ENCODE measurements around the gene FAM184A. TPM values are rescaled to one million over a fixed set of nuclear protein-coding genes. Genes with fewer than 3 reads are reported as not detected.

Gene FAM184A
- total and polyA plus RNA-seq, 2 of the 8 experiments (the other 6 are each of a cell fraction or from before 2014, with no cell fraction given), result 6.3 to 11.3 TPM

GRCh38 chr6:118914598-118914997, 163.9 kb downstream of the FAM184A start:
- no peak overlapping the region for H3K9ac ChIP-seq (replicated peaks in 1 of 4; ENCODE audit: extremely low read depth in 1 of 4, low read depth in 3 of 4, low read length in 3 of 4)
- H3K79me1 ChIP-seq (ENCODE audit: low read depth, low read length), result no peaks in the 10 kb centered on the region
- no peaks in the 10 kb centered on the region for H3K27me3 ChIP-seq (replicated peaks in 1 of 4; ENCODE audit: control insufficient read depth in 3 of 4, extremely low read depth in 1 of 4, insufficient read depth in 3 of 4, low read length in 3 of 4)
- DNase-seq (ENCODE audit: low read depth in 1 of 2, low spot score in 2 of 2), result no peak
- H3K4me2 ChIP-seq (ENCODE audit: insufficient read depth in 1 of 2, low read depth in 2 of 2, low read length in 2 of 2), result no peak overlapping the region
- H3K23me2 ChIP-seq (ENCODE audit: low read depth, low read length), result no peaks in the 10 kb centered on the region
- H2BK20ac ChIP-seq (ENCODE audit: low read length), result no peak overlapping the region
- no peak overlapping the region for H2AFZ ChIP-seq (ENCODE audit: low read length)
- no peak overlapping the region for H2AK5ac ChIP-seq (ENCODE audit: low read depth, low read length)
- no peaks in the 10 kb centered on the region for H3K4me1 ChIP-seq (replicated peaks in 1 of 4; ENCODE audit: control insufficient read depth in 3 of 4, insufficient read depth in 4 of 4, low read length in 3 of 4)
- H4K5ac ChIP-seq (ENCODE audit: insufficient read length, low read depth, low read length), result no peak overlapping the region
- no peak overlapping the region for H3K4ac ChIP-seq (replicated peaks; ENCODE audit: insufficient read length, low read depth, low read length)
- H3K56ac ChIP-seq (replicated peaks; ENCODE audit: insufficient read length, low read depth, low read length), result no peak overlapping the region
- H3K36me3 ChIP-seq (ENCODE audit: control insufficient read depth in 2 of 4, insufficient read depth in 4 of 4, low read length in 3 of 4), result peaks cover 3 to 50% (median 27%) of the 10 kb centered on the region in 4 experiments; a peak in 6 of 8 replicates
- H3K23ac ChIP-seq (ENCODE audit: insufficient read length), result no peak overlapping the region
- TF ChIP-seq BACH1 (IDR thresholded peaks at IDR 0.05; ENCODE audit: low read length) (no peak), JUND (IDR thresholded peaks at IDR 0.05; ENCODE audit: low read length) (no peak), EP300 (IDR thresholded peaks at IDR 0.05; ENCODE audit: borderline replicate concordance in 1 of 2, low read depth in 2 of 2, low read length in 2 of 2) (no peak)
- no peak overlapping the region for H4K91ac ChIP-seq (replicated peaks; ENCODE audit: insufficient read length, low read length)
- FAIRE-seq, result no peak
- peaks cover 0 to 7% of the 10 kb centered on the region in 2 experiments for H4K20me1 ChIP-seq (replicated peaks in 1 of 2; ENCODE audit: control insufficient read depth in 1 of 2, insufficient read depth in 2 of 2, low read length in 2 of 2)
- H3K14ac ChIP-seq (ENCODE audit: insufficient read length), result no peak overlapping the region
- no peak overlapping the region for H2BK15ac ChIP-seq (ENCODE audit: low read length)
- no peaks in the 10 kb centered on the region for H3K79me2 ChIP-seq (ENCODE audit: control insufficient read depth in 1 of 2, insufficient read depth in 2 of 2, low read length in 2 of 2)
- ChIA-PET CTCF (ENCODE audit: partially characterized antibody) (interaction anchor here (0.6 to 1.4 kb wide), 2 partner anchors 20 to 196 kb away, joined by 3 to 4 read pairs; no protein-coding TSS in a partner anchor), POLR2A (ENCODE audit: partially characterized antibody) (interaction anchor here (0.6 kb wide), 1 partner anchor 18 kb away, joined by 3 read pairs; no protein-coding TSS in a partner anchor)
- H3K4me3 ChIP-seq (ENCODE audit: extremely low read depth in 1 of 4, insufficient read depth in 2 of 4, low read depth in 3 of 4, low read length in 4 of 4), result no peak overlapping the region
- H2BK120ac ChIP-seq (replicated peaks; ENCODE audit: low read depth, low read length), result no peak overlapping the region
- H3K27ac ChIP-seq (ENCODE audit: low read depth, low read length), result no peak overlapping the region
- no peaks in the 10 kb centered on the region for H3K9me3 ChIP-seq (ENCODE audit: insufficient read depth in 2 of 2, low read depth in 1 of 2, low read length in 1 of 2)
- no peak overlapping the region for H2BK5ac ChIP-seq (ENCODE audit: low read depth, low read length)
- no peak overlapping the region for H3K18ac ChIP-seq (ENCODE audit: extremely low read depth, low read length)
- H2BK12ac ChIP-seq (ENCODE audit: low read depth, low read length), result no peak overlapping the region
- no peak overlapping the region for H4K8ac ChIP-seq (ENCODE audit: extremely low read depth, insufficient read depth, low read length)
